Stomach (tissue), 9 donors: ENCODE results near the gene KRT74. TPM values are rescaled to one million over a fixed set of nuclear protein-coding genes. Genes with fewer than 3 reads are reported as not detected.
A peak's percentile ranks its signal among the peaks of the same experiment; 100 is the strongest.

Experiments used
- DNase-seq, 2 donors: peaks; one replicate each; pipeline versions ENCODE4 v3.0.0 to v3.0.0-alpha.2; 2013 to 2019
- H3K27ac ChIP-seq, 5 donors: fragments of 200-600 bp in 4 of 5; sonication (generic) in 4 of 5; one replicate each; pipeline ENCODE4 v1.5.1; 2013 to 2019; ENCODE audit warnings: mild to moderate bottlenecking in 1 of 5, moderate library complexity in 1 of 5
- H3K27me3 ChIP-seq, 3 donors: fragments of 200-600 bp; sonication (generic); one replicate each; pipeline ENCODE4 v1.5.1; 2017 to 2019; ENCODE audit warnings: mixed run types in 1 of 3
- H3K36me3 ChIP-seq, 4 donors: fragments of 200-600 bp; sonication (generic); 1 replicate in 3 of 4; 2 replicates in 1 of 4; pipeline ENCODE4 v1.5.1; 2016 to 2019
- H3K4me1 ChIP-seq, 4 donors: fragments of 200-600 bp; sonication (generic); one replicate each; pipeline ENCODE4 v1.5.1; 2016 to 2019
- H3K4me3 ChIP-seq, 4 donors: fragments of 200-600 bp; sonication (generic) in 3 of 4; one replicate each; pipeline ENCODE4 v1.5.1; 2016 to 2019; ENCODE audit warnings: mild to moderate bottlenecking in 1 of 4
- H3K9me3 ChIP-seq, 4 donors: fragments of 200-600 bp; sonication (generic); one replicate each; pipeline ENCODE4 v1.5.1; 2016 to 2019
- EP300 ChIP-seq: sonication (generic); formaldehyde crosslinking; IDR thresholded peaks from one replicate; pipeline ENCODE4 v1.6.1; 2017; ENCODE audit warnings: antibody characterized with exemption
- POLR2A ChIP-seq, 4 donors: fragments of 450-650 bp; IDR thresholded peaks; one replicate each; pipeline ENCODE4 v1.6.1; 2016; ENCODE audit warnings: antibody characterized with exemption in 4 of 4, control low read depth in 2 of 4, mild to moderate bottlenecking in 1 of 4, moderate library complexity in 1 of 4
- POLR2AphosphoS5 ChIP-seq, 3 donors: sonication (generic); formaldehyde crosslinking; IDR thresholded peaks; one replicate each; pipeline ENCODE4 v1.6.1; 2016; ENCODE audit warnings: antibody characterized with exemption in 3 of 3
- WGBS, 5 donors: extraction: QIAGEN DNeasy Blood & Tissue Kit in 3 of 5; methylation state at CpG; one replicate each; pipeline versions ENCODE4 v1.1.5 to v1.1.7; 2013 to 2018; 5-methylcytosine and 5-hydroxymethylcytosine counted together
- intact Hi-C: fragments of 100-400 bp; cut with DNase I; formaldehyde crosslinking; loops from one replicate; pipeline ENCODE4 v1.15.1; 2023; ENCODE audit warnings: low total_unique reads
- polyA plus RNA-seq, 3 donors: library from polyadenylated mRNA; stranded (reverse); fragments of 200-250 nt; gene quantifications; one replicate each; pipeline ENCODE4 v1.2.3, GENCODE V29; 2013
- total RNA-seq, 5 donors: library from RNA; depleted of rRNA; stranded (reverse); fragments of >200 nt; gene quantifications; one replicate each; pipeline versions ENCODE4 v1.1.0 to v1.2.3, GENCODE V29; 2014 to 2016
- TF ChIP-seq, protein P1 (sequence below), 7 experiments: fragments of 450-650 bp in 4 of 7; fragments of 200-600 bp in 3 of 7; sonication (generic) in 3 of 7; IDR thresholded peaks; one replicate each; pipeline ENCODE4 v1.5.1; 2016 to 2019; ENCODE audit warnings: antibody characterized with exemption in 7 of 7, control low read depth in 2 of 7, mild to moderate bottlenecking in 1 of 7
- donor health status: healthy with polysubstance abuse.
- donor health status: Bipolar disorder and iron deficiency.
- donor health status: healthy.

The KRT74 gene
- total and polyA plus RNA-seq, 8 donors: 0.08 TPM; not detected in 7

DNA sequence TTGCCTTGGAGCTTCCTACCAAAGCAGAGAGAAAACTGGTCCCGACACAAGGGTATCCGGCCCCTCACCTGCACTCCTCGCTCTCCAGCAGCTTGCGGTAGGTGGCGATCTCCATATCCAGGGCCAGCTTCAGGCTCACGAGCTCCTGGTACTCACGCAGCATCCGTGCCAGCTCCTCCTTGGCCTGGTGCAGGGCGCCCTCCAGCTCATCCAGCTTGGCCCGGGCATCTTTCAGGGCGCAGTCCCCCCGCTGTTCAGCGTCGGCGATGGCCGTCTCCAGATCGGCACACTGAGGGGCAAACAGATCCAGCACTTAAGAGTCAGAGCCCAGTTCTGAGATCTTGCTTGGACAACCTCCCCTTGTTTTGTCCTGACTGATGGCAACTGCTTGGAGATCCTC lies 13.9 kb upstream of the KRT74 start:
- no peaks in the 10 kb centered on the region for H3K9me3 ChIP-seq
- intact Hi-C loops: loop anchor here (5.0 kb wide), 1 partner anchor 275 kb away; no protein-coding TSS in a partner anchor
- no peak overlapping the region for H3K27ac ChIP-seq
- H3K4me1 ChIP-seq: no peaks in the 10 kb centered on the region
- 72 to 75% (median 75%) methylated on average over 17 of the region's 17 CpGs for WGBS, 5 donors
- H3K4me3 ChIP-seq: no peak overlapping the region
- TF ChIP-seq, protein P1, sequence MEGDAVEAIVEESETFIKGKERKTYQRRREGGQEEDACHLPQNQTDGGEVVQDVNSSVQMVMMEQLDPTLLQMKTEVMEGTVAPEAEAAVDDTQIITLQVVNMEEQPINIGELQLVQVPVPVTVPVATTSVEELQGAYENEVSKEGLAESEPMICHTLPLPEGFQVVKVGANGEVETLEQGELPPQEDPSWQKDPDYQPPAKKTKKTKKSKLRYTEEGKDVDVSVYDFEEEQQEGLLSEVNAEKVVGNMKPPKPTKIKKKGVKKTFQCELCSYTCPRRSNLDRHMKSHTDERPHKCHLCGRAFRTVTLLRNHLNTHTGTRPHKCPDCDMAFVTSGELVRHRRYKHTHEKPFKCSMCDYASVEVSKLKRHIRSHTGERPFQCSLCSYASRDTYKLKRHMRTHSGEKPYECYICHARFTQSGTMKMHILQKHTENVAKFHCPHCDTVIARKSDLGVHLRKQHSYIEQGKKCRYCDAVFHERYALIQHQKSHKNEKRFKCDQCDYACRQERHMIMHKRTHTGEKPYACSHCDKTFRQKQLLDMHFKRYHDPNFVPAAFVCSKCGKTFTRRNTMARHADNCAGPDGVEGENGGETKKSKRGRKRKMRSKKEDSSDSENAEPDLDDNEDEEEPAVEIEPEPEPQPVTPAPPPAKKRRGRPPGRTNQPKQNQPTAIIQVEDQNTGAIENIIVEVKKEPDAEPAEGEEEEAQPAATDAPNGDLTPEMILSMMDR (IDR thresholded peaks at IDR 0.05): no peak
- TF ChIP-seq EP300 (no peak), POLR2AphosphoS5 (IDR thresholded peaks at IDR 0.05) (no peak), POLR2A (IDR thresholded peaks at IDR 0.05) (no peak)
- no peak for DNase-seq
- no peaks in the 10 kb centered on the region for H3K36me3 ChIP-seq
- H3K27me3 ChIP-seq: peaks cover 0 to 17% (median 0%) of the 10 kb centered on the region in 3 donors

DNA sequence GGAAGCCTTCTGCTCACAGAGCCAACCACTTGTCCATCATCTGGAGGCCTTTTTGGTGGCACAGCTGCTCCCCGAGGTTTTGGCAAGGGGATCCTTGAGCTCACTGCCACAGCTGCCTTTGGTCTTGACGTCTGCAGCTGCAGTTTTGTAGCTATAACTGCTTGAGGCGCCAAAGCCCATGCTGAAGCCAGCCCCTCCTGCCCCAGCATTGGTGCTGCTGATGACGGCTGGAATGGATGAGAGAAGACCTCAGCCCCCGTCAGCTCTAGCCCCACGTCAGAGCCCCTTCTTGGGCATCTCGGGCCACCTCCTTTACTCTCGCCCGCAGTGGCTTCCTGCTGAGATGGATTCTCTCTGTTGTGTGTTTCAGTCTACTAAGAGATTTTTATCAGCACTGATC lies 12.3 kb upstream of the KRT74 start:
- 62 to 74% (median 70%) methylated on average over 8 to 9 of the region's 9 CpGs for WGBS, 5 donors
- intact Hi-C loops: loop anchor here (5.0 kb wide), 1 partner anchor 276 kb away; no protein-coding TSS in a partner anchor
- Histone ChIP-seq H3K9me3 (no peaks in the 10 kb centered on the region), H3K27ac (no peak overlapping the region), H3K36me3 (no peaks in the 10 kb centered on the region), H3K27me3 (peaks cover 0 to 10% (median 0%) of the 10 kb centered on the region in 3 donors), H3K4me3 (no peak overlapping the region), H3K4me1 (no peaks in the 10 kb centered on the region)
- TF ChIP-seq EP300: no peak
- no peak for TF ChIP-seq POLR2A (IDR thresholded peaks at IDR 0.05)
- TF ChIP-seq POLR2AphosphoS5 (IDR thresholded peaks at IDR 0.05): no peak
- DNase-seq: peak in 1 of 2 donors; percentile 57

DNA sequence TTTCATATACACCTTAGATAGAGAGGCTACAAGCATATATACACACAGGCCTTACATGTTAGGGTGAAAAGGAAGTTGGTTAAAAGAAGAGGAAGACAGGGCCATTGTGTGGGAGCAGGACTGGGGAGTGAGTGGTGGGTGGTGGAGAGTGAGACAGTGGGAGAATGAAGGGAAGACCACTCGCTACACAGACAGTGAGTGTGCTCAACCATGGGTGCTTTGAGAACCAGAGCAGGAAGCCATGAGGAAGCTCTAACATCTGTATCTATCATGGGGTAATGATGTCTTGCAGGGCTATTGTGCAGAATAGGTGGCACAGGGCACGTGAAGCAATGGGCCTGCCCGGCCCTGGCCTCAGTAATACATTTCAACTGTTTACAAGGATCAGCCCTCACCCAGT lies 11.4 kb upstream of the KRT74 start:
- WGBS, 5 donors: 80 to 97% (median 86%) methylated on average over 3 of the region's 3 CpGs
- H3K27me3 ChIP-seq: peaks cover 0 to 10% (median 0%) of the 10 kb centered on the region in 3 donors
- H3K27ac ChIP-seq: no peak overlapping the region
- H3K9me3 ChIP-seq: no peaks in the 10 kb centered on the region
- intact Hi-C loops: loop anchor here (5.0 kb wide), 1 partner anchor 277 kb away; no protein-coding TSS in a partner anchor
- H3K4me1 ChIP-seq: no peaks in the 10 kb centered on the region
- no peak overlapping the region for H3K4me3 ChIP-seq
- no peaks in the 10 kb centered on the region for H3K36me3 ChIP-seq
- DNase-seq: no peak
- TF ChIP-seq, protein P1 (IDR thresholded peaks at IDR 0.05): no peak
- TF ChIP-seq POLR2A (IDR thresholded peaks at IDR 0.05) (no peak), POLR2AphosphoS5 (IDR thresholded peaks at IDR 0.05) (no peak), EP300 (no peak)

DNA sequence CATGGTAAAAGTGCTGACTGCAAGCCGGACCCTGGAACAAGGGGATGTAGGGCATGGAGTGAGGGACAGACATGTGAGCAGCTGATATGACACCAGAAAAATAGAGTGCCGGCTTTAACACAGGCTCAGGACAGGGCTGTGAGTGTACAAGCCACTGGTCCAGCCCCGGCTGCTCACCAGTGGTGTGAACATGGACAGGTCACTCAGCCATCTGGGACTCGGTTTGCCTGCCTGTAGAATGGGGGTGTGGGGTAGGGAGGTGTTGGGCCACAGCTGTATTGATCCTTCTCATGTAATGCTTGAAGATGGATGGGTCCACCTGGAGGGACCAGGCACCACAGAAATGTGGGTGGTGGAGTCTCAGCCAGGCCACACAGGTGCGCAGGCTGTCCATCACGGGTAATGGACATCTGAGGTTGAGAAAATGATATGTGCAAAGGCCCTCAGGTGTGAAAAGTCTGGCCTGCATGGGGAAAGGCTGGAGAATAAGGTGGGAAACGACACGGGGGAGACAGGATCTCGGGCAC lies 10.6 kb upstream of the KRT74 start:
- no peak for DNase-seq
- WGBS, 5 donors: 85 to 92% (median 90%) methylated on average over 9 of the region's 9 CpGs
- TF ChIP-seq POLR2A (IDR thresholded peaks at IDR 0.05) (no peak), POLR2AphosphoS5 (IDR thresholded peaks at IDR 0.05) (no peak), EP300 (no peak)
- TF ChIP-seq, protein P1 (IDR thresholded peaks at IDR 0.05): no peak
- Histone ChIP-seq H3K9me3 (no peaks in the 10 kb centered on the region), H3K36me3 (no peaks in the 10 kb centered on the region), H3K4me3 (no peak overlapping the region), H3K4me1 (no peaks in the 10 kb centered on the region), H3K27ac (no peak overlapping the region), H3K27me3 (peaks cover 0 to 10% (median 0%) of the 10 kb centered on the region in 3 donors)
- intact Hi-C loops: no loop called here

DNA sequence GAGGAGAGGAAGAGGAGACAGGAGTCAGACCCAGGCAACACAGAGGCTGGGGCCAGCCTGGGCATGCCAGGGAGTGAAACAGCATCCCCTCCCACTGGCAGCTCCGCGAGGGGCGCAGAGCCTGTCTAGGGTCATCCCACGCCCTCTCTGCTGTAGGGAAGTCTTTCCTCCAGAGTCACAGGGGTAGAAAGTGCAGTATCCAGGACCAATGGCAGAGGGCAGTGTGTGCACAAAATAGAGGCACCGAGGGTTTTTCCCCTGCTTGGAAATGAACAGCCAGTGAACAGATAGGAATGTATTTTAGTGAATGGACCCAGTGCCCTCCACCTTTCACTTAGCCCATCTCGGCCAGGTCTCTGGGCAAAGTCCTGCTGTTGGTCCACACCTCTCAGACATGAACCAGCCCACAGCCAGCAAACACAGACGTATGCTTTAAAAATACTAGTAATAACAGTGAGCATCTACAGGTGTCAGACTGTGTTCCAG lies 9.4 kb upstream of the KRT74 start:
- peaks cover 0 to 9% (median 0%) of the 10 kb centered on the region in 3 donors for H3K27me3 ChIP-seq
- H3K4me3 ChIP-seq: no peak overlapping the region
- no peaks in the 10 kb centered on the region for H3K4me1 ChIP-seq
- WGBS, 5 donors: 7 to 12% (median 10%) methylated on average over 6 to 7 of the region's 7 CpGs
- peak; percentile 58 to 84 for DNase-seq
- no peaks in the 10 kb centered on the region for H3K9me3 ChIP-seq
- intact Hi-C loops: no loop called here
- no peak overlapping the region for H3K27ac ChIP-seq
- no peaks in the 10 kb centered on the region for H3K36me3 ChIP-seq
- TF ChIP-seq EP300: no peak
- TF ChIP-seq, protein P1 (IDR thresholded peaks at IDR 0.05): peak in 5 of 7 experiments; percentile 54 to 71 (median 66)
